HEK293T (cell line): Measurements from ENCODE around the gene GRIP1.

Experiments used
- CTCF ChIA-PET: fragments of 350-600 bp; formaldehyde crosslinking; extraction: SDS; loops from one replicate; lab custom pipeline; 2021; ENCODE audit warnings: antibody characterized with exemption, inconsistent platforms; lab: Yijun Ruan, JAX
- POLR2A ChIA-PET: fragments of 350-600 bp; formaldehyde crosslinking; extraction: SDS; loops from one replicate; lab custom pipeline; 2020; ENCODE audit warnings: antibody characterized with exemption, inconsistent platforms; lab: Yijun Ruan, JAX
- DNase-seq: peaks from one replicate; pipeline ENCODE4 v3.0.0; 2012; ENCODE audit warnings: mixed read lengths; ENCODE audit errors: extremely low spot score
- ARNT ChIP-seq: fragments of 450-650 bp; IDR thresholded peaks from 2 replicates; pipeline ENCODE4 v1.6.1; 2017; ENCODE audit warnings: mild to moderate bottlenecking
- BHLHE40 ChIP-seq: fragments of 450-650 bp; IDR thresholded peaks from 2 replicates; pipeline ENCODE4 v1.6.1; 2016; ENCODE audit warnings: mild to moderate bottlenecking, moderate library complexity, borderline replicate concordance
- CTBP1 ChIP-seq: fragments of 450-650 bp; IDR thresholded peaks from 2 replicates; pipeline ENCODE4 v1.6.1; 2016; ENCODE audit warnings: borderline replicate concordance
- ELF4 ChIP-seq: fragments of 450-650 bp; IDR thresholded peaks from 2 replicates; pipeline ENCODE4 v1.6.1; 2017; ENCODE audit warnings: antibody characterized with exemption
- FOXA1 ChIP-seq: fragments of 450-650 bp; IDR thresholded peaks from 2 replicates; pipeline ENCODE4 v1.6.1; 2016; ENCODE audit warnings: mild to moderate bottlenecking
- FOXK2 ChIP-seq: fragments of 450-650 bp; IDR thresholded peaks from 2 replicates; pipeline ENCODE4 v1.6.1; 2016; ENCODE audit warnings: mild to moderate bottlenecking
- FOXM1 ChIP-seq: fragments of 450-650 bp; IDR thresholded peaks from 2 replicates; pipeline ENCODE4 v1.6.1; 2017; ENCODE audit warnings: mild to moderate bottlenecking, borderline replicate concordance
- HDGF ChIP-seq: fragments of 450-650 bp; IDR thresholded peaks from 2 replicates; pipeline ENCODE4 v1.6.1; 2017; ENCODE audit warnings: antibody characterized with exemption, borderline replicate concordance
- L3MBTL2 ChIP-seq: fragments of 450-650 bp; conservative IDR thresholded peaks from 2 replicates; pipeline ENCODE4 v1.6.1; 2016; ENCODE audit warnings: mild to moderate bottlenecking
- LEF1 ChIP-seq: fragments of 450-650 bp; IDR thresholded peaks from 2 replicates; pipeline ENCODE4 v1.6.1; 2017; ENCODE audit warnings: mild to moderate bottlenecking, borderline replicate concordance
- NFRKB ChIP-seq: fragments of 450-650 bp; IDR thresholded peaks from 2 replicates; pipeline ENCODE4 v1.6.1; 2016; ENCODE audit warnings: mild to moderate bottlenecking, moderate library complexity
- SP1 ChIP-seq: fragments of 450-650 bp; IDR thresholded peaks from 2 replicates; pipeline ENCODE4 v1.6.1; 2017
- SUZ12 ChIP-seq: fragments of 450-650 bp; IDR thresholded peaks from 2 replicates; pipeline ENCODE4 v1.6.1; 2016; ENCODE audit warnings: mild to moderate bottlenecking
- TARDBP ChIP-seq: fragments of 450-650 bp; IDR thresholded peaks from 2 replicates; pipeline ENCODE4 v1.6.1; 2016
- ZNF384 ChIP-seq: fragments of 450-650 bp; IDR thresholded peaks from 2 replicates; pipeline ENCODE4 v1.6.1; 2016
- TF ChIP-seq, protein P1 (sequence below): fragments of 450-650 bp; IDR thresholded peaks from 2 replicates; pipeline ENCODE4 v1.6.1; 2016

GRIP1 gene

GRCh38 chr12:66663611-66664010 is 15.3 kb downstream of the GRIP1 start:
- ChIA-PET POLR2A (no interaction called here), CTCF (no interaction called here)
- DNase-seq = no peak
- TF ChIP-seq CTBP1 = no peak
- TF ChIP-seq ARNT = no peak
- TF ChIP-seq LEF1 = no peak
- TF ChIP-seq SP1 = no peak
- TF ChIP-seq, protein P1, sequence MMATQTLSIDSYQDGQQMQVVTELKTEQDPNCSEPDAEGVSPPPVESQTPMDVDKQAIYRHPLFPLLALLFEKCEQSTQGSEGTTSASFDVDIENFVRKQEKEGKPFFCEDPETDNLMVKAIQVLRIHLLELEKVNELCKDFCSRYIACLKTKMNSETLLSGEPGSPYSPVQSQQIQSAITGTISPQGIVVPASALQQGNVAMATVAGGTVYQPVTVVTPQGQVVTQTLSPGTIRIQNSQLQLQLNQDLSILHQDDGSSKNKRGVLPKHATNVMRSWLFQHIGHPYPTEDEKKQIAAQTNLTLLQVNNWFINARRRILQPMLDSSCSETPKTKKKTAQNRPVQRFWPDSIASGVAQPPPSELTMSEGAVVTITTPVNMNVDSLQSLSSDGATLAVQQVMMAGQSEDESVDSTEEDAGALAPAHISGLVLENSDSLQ = no peak
- no peak for TF ChIP-seq HDGF
- TF ChIP-seq NFRKB = no peak
- no peak for TF ChIP-seq BHLHE40
- no peak for TF ChIP-seq ZNF384
- TF ChIP-seq FOXM1 = no peak
- no peak for TF ChIP-seq SUZ12
- TF ChIP-seq L3MBTL2 = no peak
- TF ChIP-seq ELF4 = no peak
- TF ChIP-seq FOXA1 = no peak
- no peak for TF ChIP-seq FOXK2
- TF ChIP-seq TARDBP = no peak

- CTCF ChIA-PET = no interaction called here
- DNase-seq = no peak
- TF ChIP-seq BHLHE40 (no peak), ZNF384 (no peak), TARDBP (no peak), L3MBTL2 (no peak), ARNT (no peak), LEF1 (no peak), NFRKB (no peak), FOXM1 (no peak), ELF4 (no peak), CTBP1 (no peak), FOXK2 (no peak), SUZ12 (no peak), HDGF (no peak), SP1 (no peak), FOXA1 (no peak)
- TF ChIP-seq, protein P1 = no peak
- POLR2A ChIA-PET = no interaction called here
These were observed 16.1 kb downstream of the GRIP1 start for GRCh38 chr12:66662729-66663128.

- ChIA-PET CTCF (no interaction called here), POLR2A (no interaction called here)
- TF ChIP-seq ELF4 (no peak), FOXK2 (no peak), FOXA1 (no peak), BHLHE40 (no peak), FOXM1 (no peak), L3MBTL2 (no peak), CTBP1 (no peak)
- DNase-seq = no peak
These were observed 16.7 kb downstream of the GRIP1 start for GRCh38 chr12:66662179-66662578.

GRCh38 chr12:66661357-66661756 is 17.5 kb downstream of the GRIP1 start:
- ChIA-PET POLR2A (no interaction called here), CTCF (no interaction called here)
- no peak for TF ChIP-seq CTBP1
- no peak for TF ChIP-seq SUZ12
- TF ChIP-seq NFRKB = no peak
- TF ChIP-seq ARNT = no peak
- DNase-seq = no peak

DNA sequence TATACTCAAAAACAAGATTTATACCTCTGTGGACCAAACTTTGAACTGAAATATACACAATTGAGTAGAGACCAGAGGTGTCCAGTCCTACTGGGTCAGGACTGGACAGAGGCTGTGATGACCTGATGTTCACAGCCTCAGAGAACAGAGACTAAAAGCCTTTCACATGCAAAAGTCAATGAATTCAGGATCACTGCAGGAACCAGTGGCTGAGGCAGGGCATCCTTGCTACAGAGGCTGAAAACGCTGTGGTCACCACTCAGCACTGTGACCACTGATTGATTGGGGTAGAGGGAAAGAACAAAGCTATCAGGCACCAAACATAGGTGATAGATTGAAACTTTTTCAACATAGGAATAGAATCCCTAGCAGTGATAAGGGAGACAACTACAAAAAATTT is 25.1 kb downstream of the GRIP1 start:
- ChIA-PET CTCF (no interaction called here), POLR2A (no interaction called here)
- no peak for TF ChIP-seq FOXA1
- TF ChIP-seq ELF4 = no peak
- no peak for TF ChIP-seq ARNT
- TF ChIP-seq L3MBTL2 = no peak
- TF ChIP-seq LEF1 = no peak
- no peak for TF ChIP-seq SP1
- TF ChIP-seq FOXK2 = no peak
- TF ChIP-seq HDGF = no peak
- no peak for TF ChIP-seq BHLHE40
- no peak for TF ChIP-seq SUZ12
- no peak for TF ChIP-seq NFRKB
- TF ChIP-seq TARDBP = no peak
- no peak for TF ChIP-seq CTBP1
- no peak for TF ChIP-seq ZNF384
- TF ChIP-seq, protein P1 = no peak
- TF ChIP-seq FOXM1 = no peak
- DNase-seq = no peak

GRCh38 chr12:66648033-66648735 is 30.7 kb downstream of the GRIP1 start:
- ChIA-PET POLR2A (no interaction called here), CTCF (no interaction called here)
- no peak for DNase-seq
- no peak for TF ChIP-seq NFRKB
- TF ChIP-seq SUZ12 = no peak
- TF ChIP-seq, protein P1 = no peak
- TF ChIP-seq HDGF = no peak
